GM21423 (cell line): ENCODE results near the gene SUCLA2.

ENCODE experiments used
- ATAC-seq: cut with Tn5 transposase; IDR thresholded peaks from one replicate; pipeline ENCODE4 v1.9.1; 2021; ENCODE audit warnings: mild to moderate bottlenecking, moderate library complexity; ENCODE audit not compliant: unreplicated experiment

SUCLA2 gene

DNA sequence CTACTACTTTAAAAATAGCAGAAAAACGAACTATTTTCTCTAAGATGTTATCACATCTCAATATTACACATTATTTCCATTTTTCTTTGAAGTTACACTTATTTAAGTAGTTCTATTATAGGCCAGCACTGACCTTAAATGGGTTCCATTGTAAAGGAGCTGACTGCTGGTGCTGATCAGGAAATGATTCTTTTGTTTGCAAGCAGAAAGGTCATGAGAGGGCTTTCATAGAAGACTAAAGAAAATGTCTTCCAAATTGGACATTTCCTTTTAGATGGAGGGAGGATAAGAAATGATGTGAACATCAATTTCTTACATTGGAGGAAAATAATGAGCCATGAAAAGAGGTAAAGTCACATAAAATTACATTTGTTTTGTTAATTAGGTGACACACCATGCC lies 96.2 kb downstream of the SUCLA2 start:
- ATAC-seq = no peak

DNA sequence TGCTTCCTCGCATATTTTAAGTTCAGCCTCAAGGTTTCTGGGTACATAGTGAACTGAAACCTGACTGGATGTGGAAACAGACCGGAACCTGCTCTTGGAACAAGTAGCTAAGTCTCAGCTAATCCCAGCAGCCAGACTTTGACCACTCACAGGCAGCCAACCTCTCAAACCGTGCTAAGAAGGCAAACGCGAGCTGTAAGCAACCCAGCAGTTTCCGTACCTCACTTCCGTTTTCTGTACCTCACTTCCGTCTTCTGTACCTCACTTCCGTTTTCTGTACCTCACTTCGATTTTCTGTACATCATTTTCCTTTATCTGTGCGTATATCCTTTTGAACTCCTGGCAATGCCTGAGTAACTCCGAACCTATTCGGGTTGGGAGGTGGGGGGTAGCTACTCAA lies 96.8 kb downstream of the SUCLA2 start:
- ATAC-seq = no peak

DNA sequence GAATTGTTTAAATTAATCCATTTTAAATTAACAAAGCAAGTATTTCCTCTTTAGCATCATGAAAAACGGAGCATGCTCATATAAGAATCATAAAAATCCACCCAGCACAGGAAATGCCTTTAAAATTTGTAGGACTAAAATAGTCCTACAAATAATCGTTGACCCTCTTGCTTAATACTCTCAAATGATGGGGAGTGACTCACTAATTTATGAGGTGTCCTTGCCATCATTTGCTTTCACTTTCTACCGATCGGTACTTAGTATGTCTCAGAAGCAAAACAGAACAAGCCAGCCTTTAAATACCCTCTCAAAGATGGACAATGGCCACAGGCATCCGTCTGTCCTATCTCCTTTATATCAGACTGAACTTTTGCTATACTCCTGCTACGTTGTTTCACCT lies 97.2 kb downstream of the SUCLA2 start:
- no peak for ATAC-seq

DNA sequence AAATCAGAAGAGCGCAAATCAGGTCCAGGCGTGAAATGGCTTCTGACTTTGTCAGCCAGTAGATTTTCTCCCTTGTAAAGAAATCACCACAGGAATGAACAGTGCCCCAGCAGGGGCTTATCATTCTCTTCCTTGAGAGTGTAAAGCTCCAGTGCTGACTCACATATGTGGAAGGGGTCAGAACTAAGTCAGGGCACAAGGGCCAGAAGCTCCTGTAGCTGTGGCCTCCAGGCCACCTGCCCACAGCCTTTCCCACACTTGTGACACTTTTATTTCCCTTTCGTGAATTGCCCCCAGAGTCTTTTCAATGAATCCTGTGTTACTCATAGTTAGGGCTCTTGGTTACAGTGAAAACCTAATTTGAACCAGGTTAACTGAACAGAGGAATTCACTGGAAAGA lies 99.6 kb downstream of the SUCLA2 start:
- ATAC-seq = no peak

DNA sequence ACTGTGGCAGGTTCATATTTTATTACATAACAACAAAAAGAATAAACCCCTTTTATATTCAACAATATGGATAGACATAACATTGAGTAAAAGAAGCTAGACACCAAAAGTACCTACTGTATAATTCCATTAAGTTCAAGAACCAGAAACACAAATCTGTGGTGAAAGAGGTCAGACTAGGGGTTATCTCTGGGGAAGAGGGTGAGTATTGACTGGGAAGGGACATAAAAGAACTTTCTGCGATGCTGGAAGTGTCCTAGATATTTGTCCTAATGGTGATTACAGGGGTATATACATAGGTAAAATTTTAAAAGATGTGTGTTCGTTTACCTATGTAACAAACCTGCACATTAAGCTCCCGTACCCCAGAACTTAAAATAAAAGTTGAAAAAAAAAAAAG lies 103.0 kb downstream of the SUCLA2 start:
- no peak for ATAC-seq

DNA sequence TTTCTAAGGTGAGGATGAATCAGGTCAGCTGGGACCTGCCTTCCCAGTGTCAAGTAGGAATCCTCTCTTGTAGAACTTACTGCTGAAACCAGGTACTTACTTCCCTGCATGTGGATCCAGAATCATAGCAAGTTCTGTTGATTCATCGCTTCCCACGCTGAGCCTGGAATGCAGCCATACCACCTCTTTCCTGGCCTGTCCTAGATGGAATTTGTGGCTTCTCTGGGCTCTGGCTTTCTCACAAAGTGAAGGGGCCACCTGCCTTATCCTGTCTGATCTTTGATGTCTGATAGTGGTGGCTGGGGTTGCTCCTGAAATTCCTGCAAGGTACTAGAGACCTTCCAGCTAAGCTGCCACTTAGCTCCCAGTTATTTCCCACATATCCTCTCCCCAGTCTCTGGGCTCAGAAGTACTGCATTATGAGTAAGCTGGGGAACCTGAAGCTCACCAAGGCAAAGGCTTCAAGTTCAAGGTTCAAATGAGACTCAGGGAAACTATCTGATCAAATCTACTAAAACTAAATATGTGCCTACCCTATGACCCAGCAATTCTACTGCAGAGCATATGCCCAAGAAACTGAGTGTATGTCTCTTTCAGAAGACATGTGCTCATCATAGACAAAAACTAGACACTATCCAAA lies 103.5 kb downstream of the SUCLA2 start:
- ATAC-seq = no peak

DNA sequence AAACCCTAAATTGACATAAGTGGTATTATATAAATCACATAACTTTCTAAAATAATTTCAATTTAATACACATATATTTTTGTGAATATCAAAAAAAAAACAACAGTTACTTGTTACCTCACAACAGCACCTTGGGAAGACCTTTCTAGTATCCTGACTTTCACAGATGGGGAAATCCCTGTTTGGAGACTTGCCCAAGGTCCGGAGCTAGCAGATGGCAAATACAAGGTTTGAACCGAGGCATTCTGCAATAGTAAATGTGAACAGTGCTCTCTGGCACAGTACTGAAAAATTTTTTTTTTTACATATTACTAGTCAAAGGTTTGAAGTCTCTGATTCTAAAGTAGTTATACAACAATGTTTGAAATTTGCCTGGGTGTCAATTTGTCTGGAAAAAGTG lies 104.5 kb downstream of the SUCLA2 start:
- ATAC-seq = no peak

DNA sequence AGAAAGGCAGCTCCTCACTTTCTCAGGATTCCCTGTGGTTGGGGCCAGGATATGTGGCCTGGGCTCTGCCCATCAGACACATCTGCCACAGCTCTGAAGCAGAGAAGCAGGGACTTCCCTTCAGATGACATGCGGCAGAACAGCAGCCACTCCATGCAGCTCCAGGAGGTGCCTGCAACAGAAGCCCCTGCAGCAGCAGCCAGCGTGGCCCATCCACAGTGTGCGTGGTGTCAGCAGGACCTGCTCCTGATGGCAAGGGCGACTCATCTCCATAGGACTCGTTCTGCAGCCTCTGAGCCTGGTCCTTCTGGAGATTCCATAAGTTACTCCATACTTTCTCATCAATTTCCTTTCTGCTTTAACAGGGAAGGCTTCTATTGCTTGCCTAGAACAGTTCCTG lies 105.0 kb downstream of the SUCLA2 start:
- ATAC-seq = no peak

DNA sequence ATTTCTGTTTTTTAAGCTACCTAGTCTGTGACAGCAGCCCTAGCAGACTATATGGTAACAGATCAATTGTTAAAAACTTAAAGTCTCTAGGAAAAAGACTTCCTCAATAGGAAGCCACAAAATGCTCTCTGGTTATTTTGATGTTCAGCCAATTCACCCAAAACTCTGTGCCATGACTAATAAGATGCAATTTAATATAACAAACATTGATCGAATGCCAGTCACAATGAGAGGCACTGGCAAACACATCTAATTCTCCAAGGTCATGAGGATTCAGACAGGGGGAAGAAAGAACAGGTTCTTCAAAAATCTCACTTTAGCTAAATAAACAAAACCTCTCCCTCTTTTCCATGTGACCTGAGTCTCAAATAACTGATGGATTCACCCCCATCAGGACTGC lies 107.5 kb downstream of the SUCLA2 start:
- no peak for ATAC-seq
